HG03460 (cell line): Measurements from ENCODE around the gene SLC25A21.
"Not testable (repeated sequence)": the region's sequence is repeated elsewhere in the genome, so short reads cannot be mapped to it uniquely, and the experiment has no call there.

ENCODE experiments used
- ATAC-seq: cut with Tn5 transposase; IDR thresholded peaks from one replicate; pipeline ENCODE4 v1.9.1; 2021; ENCODE audit not compliant: unreplicated experiment

The SLC25A21 gene

DNA sequence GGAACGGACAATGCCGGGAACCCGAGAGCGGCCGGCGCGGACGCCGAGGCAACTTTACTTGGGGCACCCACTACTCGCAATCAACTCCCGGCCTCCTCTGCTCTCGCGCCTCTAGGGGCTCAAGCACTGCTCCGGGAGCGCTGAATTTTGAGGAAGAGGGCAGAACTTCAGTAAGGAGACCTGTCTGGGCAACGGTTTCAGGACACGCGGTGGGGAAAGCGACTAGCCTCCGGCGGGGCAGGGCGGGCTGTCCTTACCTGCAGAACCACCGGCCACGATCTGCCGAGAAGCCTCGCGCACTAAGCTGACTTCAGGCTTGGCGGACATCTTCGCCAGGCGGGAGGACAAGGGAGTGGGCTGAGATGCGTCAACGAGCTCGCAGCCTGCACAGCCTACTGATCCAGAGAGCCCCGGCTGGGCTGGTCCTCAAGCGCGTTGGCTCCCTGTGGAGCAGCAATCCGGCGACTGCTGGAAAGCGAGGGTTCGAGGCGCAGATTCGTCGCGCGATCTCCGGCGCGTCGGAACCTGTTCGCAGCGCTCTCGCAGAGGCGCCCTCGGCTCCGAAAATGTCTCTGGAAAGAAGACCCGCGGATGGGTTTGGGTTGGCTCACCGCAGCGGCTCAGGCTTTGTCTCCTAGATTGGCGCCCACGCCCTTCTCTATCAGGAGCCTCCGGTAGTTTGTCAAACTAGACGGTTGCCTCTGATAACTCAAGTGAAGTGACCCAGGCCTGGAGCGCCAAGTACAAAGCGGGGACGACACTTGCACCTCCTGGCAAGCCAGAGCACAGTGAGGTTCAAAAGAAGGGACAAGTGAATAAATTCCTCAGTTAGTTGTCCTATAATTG, at the start of gene SLC25A21:
TSS of gene SLC25A21 (minus strand) at position 583 of the 846 bp plus-strand sequence.
- ATAC-seq = no peak

DNA sequence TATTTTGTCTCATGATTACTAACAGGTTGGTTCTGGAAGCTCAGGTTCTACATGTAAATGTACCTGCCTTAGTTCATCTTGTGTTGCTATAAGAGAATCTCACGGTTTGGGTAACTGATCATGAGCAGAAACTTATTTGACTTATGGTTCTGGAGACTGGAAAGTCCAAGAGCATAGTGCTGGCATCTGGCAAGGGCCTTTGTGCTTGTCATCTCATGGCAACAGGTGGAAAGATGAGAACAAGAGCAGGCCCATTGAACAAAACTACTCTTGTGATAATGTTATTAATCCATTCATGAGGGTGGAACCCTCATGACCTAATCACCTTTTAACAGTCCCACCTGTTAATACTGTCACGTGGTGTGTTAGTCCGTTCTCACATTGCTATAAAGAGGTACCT, 48.7 kb upstream of the SLC25A21 start:
- ATAC-seq = no peak

DNA sequence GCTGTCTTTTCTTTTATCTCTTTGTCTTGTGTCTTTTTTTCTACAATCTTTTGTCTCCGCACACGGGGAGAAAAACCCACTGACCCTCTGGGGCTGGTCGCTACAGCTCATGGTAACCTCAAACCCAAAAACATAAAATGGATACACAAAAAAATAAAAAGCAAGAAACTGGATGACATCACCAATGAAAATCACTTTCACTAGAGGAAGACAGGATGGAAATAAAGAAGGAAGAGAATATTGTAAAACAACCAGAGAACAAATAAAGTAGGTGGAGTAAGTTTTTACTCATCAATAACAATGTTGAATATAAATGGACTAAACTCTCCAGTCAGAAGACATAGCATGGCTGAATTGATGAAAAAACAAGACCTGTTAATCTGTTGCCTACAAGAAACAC, 42.9 kb upstream of the SLC25A21 start:
- ATAC-seq = no peak

DNA sequence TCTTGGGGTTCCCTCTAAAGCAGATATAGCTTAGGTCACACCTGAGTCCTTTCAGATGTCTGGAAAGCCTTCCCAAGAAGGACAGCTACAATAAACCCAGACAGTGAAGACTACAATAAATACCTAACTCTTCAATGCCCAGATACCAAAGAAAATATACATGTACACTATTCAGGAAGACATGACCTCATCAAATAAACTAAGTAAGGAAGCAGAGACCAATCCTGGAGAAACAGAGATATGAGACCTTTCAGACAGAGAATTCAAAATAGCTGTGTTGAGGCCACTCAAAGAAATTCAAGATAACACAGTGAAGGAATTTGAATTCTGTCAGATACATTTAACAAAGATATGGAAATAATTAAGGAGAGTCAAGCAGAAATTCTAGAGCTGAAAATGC, 40.6 kb upstream of the SLC25A21 start:
- ATAC-seq = no peak

DNA sequence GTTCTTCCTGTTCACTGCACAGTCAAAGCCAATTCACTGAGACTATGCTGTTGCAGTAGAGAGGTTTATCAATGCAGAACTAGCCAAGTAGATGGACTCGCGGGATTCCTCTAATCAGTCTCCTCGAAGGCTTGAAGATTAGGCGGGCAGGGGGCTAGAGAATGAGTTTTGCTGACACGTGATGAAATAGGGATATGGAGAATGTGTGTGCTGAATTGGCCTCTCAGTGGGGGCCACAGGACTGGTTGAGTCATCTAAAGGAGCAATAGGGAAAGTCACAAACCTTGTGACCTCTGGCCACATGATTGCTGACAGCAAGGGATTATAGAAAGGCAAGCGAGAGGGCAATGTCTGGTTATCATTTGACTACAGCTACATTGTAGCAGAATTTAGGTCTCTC, 38.0 kb upstream of the SLC25A21 start:
- ATAC-seq = no peak

DNA sequence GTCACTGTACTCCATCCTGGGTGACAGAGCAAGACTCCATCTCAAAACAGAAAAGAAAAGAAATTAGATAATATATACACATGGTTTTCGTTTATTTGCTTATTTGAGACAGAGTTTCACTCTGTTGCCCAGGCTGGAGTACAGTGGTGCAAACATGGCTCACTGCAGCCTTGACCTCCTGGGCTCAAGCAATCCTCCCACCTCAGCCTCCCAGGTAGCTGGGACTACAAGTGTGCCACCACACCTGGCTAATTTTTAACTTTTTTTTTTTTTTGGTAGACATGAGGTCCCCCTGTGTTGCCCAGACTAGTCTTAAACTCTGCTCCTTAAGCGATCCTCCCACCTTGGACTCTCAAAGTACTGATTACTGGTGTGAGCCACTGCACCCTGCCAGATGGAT, 37.2 kb upstream of the SLC25A21 start:
- not testable (repeated sequence) for ATAC-seq

DNA sequence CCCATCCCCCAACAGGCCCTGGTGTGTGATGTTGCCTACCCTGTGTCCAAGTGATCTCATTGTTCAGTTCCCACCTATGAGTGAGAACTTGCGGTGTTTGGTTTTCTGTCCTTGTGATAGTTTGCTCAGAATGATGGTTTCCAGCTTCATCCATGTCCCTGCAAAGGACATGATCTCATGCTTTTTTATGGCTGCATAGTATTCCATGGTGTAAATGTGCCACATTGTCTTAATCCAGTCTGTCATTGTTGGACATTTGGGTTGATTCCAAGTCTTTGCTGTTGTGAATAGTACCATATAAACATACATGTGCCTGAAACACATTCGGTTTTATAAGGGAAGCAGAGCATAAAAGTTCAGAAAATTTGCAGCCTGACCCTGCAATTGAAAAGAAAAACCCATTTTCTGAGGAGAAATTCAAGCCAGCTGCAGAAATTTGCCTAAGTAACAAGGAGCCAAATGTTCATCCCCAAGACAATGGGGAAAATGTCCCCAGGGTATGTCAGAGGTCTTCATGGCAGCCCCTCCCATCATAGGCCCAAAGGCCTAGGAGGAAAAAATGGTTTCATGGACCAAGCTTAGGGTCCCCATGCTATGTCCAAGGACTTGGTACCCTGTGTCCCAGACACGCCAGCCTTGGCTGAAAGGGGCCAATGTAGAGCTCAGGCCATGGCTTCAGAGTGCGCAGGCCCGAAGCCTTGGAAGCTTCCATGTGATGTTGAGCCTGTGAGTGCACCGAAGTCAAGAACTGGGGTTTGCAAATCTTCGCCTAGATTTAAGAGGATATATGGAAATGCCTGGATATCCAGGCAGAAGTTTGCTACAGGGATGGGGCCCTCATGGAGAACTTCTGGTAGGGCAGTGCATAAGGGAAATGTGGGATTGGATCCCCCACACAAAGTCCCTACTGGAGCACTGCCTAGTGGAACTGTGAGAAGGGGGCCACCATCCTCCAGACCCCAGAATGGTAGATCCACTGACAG, 33.5 kb upstream of the SLC25A21 start:
- not testable (repeated sequence) for ATAC-seq

DNA sequence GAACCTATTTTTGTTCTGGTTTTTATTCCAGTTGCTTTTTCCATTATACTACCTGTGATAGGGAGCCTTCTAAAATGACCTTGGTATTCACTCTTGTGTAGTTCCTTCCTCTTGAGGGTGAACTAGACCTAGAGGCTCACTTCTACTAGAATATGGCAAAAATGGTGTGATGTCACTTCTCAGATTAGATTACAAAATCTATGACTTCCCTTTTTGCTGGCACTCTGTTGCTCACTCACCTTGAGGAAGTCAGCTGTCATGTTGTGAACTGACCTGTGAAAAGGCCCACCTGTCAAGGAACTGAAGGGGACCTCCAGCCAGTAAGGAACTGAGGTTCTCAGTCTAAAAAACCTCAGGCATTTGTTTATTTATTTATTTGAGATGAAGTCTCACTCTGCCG, 31.0 kb upstream of the SLC25A21 start:
- no peak for ATAC-seq

DNA sequence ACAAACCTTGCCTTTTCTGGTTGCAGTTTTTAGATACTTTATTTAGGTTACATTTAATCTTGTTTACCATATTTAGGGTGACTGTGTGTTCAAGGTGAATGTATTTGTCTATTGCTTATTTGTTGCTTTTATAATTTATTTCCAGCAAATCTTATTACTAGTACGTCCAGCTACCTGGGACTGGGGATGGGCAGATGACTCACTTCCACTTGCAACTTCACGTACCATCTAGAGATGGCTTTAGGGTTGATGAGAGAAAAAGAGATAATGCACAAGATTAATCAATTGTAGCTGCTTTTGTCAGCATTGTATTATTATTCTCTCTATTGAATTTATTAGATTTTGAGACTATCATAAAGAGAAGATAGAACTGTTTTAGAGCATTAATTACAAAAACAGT, 30.4 kb upstream of the SLC25A21 start:
- no peak for ATAC-seq

DNA sequence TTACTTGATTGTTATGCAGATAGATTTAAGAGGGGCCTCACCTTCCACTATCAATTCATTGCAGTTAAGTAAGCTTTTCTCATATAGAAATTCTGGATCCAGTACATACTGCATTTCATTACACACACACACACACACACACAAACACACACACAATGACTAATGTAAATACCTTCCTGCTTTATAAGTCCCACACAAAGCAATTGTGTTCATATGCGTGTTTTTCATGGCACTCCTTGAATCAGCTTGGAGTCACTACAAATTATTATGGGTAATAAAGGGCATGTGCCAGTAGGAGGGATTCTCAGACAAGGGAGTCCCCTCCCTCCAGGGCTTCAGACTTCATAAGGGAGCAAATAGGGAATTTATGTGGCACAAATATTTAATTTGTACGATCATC, 29.9 kb upstream of the SLC25A21 start:
- ATAC-seq = no peak

DNA sequence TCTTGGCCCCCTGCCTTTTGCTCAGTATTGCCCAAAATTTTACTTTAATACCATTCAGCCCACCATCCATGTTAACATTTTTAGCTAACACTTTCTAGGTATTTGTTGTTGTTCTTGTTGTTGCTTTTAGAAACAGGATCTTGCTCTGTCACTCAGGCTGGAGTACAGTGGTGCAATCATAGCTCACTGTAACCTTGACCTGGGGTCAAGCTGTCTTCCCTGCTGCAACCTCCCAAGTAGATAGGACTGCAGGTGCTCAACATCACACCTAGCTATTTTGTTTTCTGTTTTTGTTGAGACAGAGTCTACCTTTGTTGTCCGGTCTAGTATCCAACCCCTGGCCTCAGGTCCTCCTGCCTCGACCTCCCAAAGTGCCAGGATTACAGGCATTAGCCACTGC, 29.3 kb upstream of the SLC25A21 start:
- no peak for ATAC-seq

DNA sequence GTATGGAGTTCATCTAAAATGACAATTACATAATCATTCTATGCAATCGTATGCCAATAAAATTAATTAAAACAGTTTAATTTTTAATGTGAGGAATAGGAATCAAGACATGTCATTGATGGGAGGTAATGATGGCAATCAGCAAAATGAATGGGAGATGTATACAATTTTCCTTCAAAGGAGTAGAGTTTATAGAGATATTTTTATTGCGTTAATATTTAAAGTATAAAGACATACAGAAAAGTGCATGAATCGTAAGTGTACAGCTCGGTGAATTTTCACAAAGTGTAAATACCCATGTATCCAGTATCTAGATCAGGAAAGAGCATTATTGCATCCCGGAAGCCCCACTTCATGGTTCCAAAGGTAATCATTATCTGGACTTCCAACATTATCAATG, 26.5 kb upstream of the SLC25A21 start:
- no peak for ATAC-seq

DNA sequence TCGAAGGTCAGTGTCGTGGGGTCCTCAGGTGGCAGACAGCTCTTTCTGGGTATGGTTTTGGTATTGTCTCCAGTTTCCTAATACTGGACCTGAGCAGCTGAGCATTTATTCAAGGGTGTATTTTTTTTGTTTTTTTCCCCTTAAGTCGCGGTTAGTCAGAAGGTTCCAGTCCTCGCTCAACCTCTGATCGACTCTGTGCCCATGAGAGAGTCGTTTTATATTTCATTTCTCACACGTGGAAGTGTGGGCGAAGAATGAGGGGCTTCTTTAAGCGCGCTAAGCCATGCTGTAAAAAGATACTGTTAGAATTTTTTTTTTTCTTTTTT, 25.8 kb upstream of the SLC25A21 start:
- no peak for ATAC-seq

DNA sequence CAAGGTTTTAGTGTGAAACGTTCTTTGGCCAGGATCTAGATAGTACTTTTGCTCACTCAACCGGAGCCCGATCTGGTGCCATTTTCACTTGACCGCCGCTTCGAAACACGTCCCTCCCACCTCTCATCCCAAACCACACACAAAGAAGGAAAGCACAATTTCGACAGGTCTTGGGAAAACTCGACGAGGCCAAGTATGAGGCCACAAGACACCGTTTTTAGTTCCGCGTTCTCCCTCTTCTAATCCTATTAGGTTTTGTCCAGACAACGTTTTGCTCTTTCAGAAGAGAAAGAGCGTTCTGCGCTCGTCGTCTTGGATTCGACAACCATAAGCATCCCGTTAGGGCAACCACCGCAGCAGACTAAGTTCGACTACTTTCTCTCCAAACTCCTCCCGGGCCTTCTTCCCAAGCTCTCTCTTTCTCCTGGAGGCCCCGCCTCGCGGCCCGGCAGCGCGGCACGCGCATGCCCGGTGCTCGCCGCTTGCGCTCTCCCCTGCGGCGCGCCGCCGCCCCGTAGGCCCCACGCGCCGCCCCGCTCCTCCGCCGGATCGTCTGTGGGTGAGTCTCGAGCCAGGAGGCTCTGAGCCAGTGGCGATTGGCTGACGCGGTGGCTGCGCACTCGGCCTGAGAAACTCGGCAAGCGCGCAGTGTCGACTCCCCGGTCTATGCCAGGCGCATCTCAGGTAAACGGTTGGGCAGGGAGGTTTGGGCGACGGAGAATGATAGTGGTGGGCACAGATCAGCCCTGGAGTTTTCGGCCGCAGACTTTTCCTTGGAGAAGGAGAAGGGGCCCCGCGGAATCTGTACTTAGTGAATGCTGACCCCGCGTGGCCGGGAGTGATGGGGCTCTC, 25.2 kb upstream of the SLC25A21 start, which contains the start of gene MIPOL1:
TSS of gene MIPOL1 (plus strand) at position 517 of the 852 bp plus-strand sequence. CDS start 49,952 bp downstream, outside the sequence.
- ATAC-seq = no peak

DNA sequence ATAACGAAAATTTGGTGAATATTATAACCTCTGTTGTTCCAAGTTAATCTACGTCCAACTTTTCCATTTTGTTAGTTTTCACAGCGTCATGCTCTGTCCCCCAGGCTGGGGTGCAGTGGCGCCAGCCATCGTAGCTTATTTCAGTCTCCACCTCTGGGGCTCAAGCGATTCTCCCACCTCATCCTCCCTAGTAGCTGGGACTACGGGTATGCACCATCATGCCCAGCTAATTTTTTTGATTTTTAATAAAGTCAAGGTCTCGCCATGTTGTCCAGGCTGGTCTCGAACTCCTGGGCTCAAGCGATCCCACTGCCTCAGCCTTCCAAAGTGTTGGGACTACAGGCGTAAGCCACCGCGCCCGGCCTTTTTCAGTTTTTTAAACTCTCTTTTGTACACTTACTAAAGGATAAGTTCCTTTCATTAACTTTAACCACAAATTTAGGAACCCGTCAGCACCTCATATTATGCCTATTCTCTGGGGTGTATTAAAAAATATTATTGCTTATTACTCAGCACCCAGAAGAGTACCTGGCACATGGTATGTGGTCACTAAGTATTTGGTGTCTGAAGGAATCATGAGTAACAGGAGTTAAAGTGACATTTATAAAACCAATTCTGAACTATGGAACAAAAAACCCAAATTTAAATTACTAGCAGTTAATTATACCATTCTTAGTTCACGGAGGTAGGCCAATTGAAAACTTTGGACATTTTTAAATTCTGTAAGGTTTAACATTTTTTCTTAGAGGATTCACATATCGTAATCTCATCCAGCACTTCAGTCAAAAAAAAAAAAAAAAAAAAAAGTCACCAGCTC, 24.4 kb upstream of the SLC25A21 start:
- ATAC-seq = no peak

DNA sequence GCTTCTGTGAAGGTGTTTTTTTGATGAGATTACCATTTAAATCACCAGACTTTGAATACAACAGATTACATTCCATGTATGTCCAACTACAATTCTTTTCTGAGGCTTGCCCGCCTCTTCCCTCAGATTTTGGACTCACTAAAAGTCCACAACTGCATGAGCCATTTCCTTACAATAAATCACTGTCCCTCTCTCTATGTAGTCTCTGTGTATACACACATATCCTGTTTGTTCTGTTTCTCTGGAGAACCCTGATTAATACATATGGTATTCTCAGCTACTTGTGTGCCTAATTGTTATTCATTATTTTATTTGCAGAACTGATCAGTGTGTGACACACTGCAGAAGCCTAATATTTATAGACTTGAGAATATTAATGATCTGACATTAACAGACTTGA, 22.9 kb upstream of the SLC25A21 start:
- no peak for ATAC-seq

DNA sequence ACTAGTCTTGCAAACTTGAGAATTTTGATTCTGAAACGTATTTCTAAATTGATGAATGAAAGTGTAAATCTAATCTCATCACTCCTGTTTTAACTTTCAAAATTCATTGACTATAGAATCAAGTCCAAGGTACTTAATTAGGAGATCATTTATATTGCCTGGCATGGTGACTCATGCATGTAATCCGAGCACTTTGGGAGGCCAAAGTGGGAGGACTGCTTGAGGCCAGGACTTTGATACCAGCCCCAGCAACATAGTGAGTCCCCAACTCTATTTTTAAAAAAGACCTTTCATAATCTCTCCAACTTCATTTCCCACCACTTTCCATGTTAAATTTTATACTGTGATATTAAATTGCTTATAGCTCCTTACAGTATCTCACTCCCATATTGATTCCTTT, 22.3 kb upstream of the SLC25A21 start:
- no peak for ATAC-seq

DNA sequence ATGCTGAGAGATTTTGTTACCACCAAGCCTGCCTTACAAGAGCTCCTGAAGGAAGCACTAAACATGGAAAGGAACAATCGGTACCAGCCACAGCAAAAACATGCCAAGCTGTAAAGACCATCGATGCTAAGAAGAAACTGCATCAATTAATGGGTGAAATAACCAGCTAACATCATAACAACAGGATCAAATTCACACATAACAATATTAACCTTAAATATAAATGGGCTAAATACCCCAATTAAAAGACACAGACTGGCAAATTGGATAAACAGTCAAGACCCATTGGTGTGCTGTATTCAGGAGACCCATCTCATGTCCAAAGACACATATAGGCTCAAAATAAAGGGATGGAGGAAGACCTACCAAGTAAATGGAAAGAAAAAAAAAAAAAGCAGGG, 17.3 kb upstream of the SLC25A21 start:
- ATAC-seq = not testable (repeated sequence)

DNA sequence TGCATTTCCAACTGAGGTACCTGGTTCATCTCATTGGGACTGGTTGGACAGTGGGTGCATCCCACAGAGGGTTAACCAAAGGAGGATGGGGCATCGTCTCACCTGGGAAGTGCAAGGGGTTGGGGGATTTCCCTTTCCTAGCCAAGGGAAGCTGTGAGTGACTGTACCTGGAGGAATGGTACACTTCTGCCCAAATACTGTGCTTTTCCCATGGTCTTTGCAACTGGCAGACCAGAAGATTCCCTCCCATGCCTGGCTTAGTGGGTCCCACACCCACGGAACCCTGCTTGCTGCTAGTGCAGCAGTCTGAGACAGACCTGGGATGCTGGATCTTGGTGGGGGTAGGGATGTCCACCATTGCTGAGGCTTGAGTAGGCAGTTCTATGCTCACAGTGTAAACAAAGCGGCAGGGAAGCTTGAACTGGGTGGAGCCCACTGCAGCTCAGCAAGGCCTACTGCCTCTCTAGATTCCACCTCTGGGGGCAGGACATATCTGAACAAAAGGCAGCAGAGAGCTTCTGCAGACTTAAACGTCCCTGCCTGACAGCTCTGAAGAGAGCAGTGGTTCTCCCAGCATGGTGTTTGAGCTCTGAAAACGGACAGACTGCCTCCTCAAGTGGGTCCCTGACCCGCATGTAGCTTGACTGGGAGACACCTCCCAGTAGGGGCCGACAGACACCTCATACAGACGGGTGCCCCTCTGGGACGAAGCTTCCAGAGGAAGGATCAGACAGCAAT, 15.6 kb upstream of the SLC25A21 start:
- ATAC-seq = not testable (repeated sequence)
